Spleen (tissue), 7 donors: ENCODE results near the gene SPATC1L.

Experiments used
- POLR2A ChIP-seq, 3 donors: fragments of 450-650 bp; IDR thresholded peaks; one replicate each; pipeline ENCODE4 v1.5.1; 2017; ENCODE audit warnings: antibody characterized with exemption in 3 of 3, mild to moderate bottlenecking in 1 of 3
- POLR2AphosphoS5 ChIP-seq, 3 donors: sonication (generic); formaldehyde crosslinking; IDR thresholded peaks; one replicate each; pipeline ENCODE4 v1.5.1; 2017; ENCODE audit warnings: antibody characterized with exemption in 3 of 3
- TF ChIP-seq, protein P1 (sequence below), 11 experiments: fragments of 200-600 bp in 7 of 11; fragments of 450-650 bp in 4 of 11; sonication (generic) in 4 of 11; IDR thresholded peaks in 8 of 11; conservative IDR thresholded peaks in 3 of 11; 1 replicate in 7 of 11; 2 replicates in 4 of 11; pipeline versions ENCODE4 v1.4.0 to v1.8.0; 2016 to 2021; ENCODE audit warnings: antibody characterized with exemption in 11 of 11, inconsistent platforms in 4 of 11, mild to moderate bottlenecking in 1 of 11
- donor health status: DM: no; HTN: no; CAD: no; lungs with moderate emphysema.
- donor health status: DM: no; HTN: no; CAD: no.
- donor health status: DM: no; HTN: no; CAD: no.

GRCh38 chr21:46155514-46156377, 28.5 kb downstream of the SPATC1L start, which contains the start of gene FTCD:
- TF ChIP-seq, protein P1, sequence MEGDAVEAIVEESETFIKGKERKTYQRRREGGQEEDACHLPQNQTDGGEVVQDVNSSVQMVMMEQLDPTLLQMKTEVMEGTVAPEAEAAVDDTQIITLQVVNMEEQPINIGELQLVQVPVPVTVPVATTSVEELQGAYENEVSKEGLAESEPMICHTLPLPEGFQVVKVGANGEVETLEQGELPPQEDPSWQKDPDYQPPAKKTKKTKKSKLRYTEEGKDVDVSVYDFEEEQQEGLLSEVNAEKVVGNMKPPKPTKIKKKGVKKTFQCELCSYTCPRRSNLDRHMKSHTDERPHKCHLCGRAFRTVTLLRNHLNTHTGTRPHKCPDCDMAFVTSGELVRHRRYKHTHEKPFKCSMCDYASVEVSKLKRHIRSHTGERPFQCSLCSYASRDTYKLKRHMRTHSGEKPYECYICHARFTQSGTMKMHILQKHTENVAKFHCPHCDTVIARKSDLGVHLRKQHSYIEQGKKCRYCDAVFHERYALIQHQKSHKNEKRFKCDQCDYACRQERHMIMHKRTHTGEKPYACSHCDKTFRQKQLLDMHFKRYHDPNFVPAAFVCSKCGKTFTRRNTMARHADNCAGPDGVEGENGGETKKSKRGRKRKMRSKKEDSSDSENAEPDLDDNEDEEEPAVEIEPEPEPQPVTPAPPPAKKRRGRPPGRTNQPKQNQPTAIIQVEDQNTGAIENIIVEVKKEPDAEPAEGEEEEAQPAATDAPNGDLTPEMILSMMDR (IDR thresholded peaks at IDR 0.05 in 8 of 11, conservative IDR thresholded peaks at IDR 0.05 in 3 of 11): no peak
- TF ChIP-seq POLR2A (IDR thresholded peaks at IDR 0.05): no peak
- no peak for TF ChIP-seq POLR2AphosphoS5 (IDR thresholded peaks at IDR 0.05)
